ENCODE data around the gene ABL1. TPM values are rescaled to one million over a fixed set of nuclear protein-coding genes. Genes with fewer than 3 reads are reported as not detected.

Gene ABL1
- total RNA-seq, 4 donors from 2014 or later = 37.2 to 61.8 (median 56.2) TPM

- no peak for TF ChIP-seq CTCF (IDR thresholded peaks at IDR 0.05; ENCODE audit: low read depth)
Observed at GRCh38 chr9:130901498-130902203, 66.6 kb downstream of the ABL1 start.

- no peak for TF ChIP-seq CTCF (IDR thresholded peaks at IDR 0.05; ENCODE audit: low read depth)
Observed at GRCh38 chr9:130902204-130903185, 67.4 kb downstream of the ABL1 start.

- no peak for TF ChIP-seq CTCF (IDR thresholded peaks at IDR 0.05; ENCODE audit: low read depth)
Observed at GRCh38 chr9:130903194-130904069, 68.4 kb downstream of the ABL1 start.

GRCh38 chr9:130904070-130905044, 69.3 kb downstream of the ABL1 start:
- TF ChIP-seq CTCF (IDR thresholded peaks at IDR 0.05; ENCODE audit: low read depth) = no peak

- TF ChIP-seq CTCF (IDR thresholded peaks at IDR 0.05; ENCODE audit: low read depth) = no peak
Observed at GRCh38 chr9:130905125-130905901, 70.3 kb downstream of the ABL1 start.
